Omental fat pad (tissue), 4 donors: ENCODE measurements around the gene NYAP1. TPM values are rescaled to one million over a fixed set of nuclear protein-coding genes. Genes with fewer than 3 reads are reported as not detected.
A peak's percentile ranks its signal among the peaks of the same experiment; 100 is the strongest.
"Not testable (repeated sequence)": the region's sequence is repeated elsewhere in the genome, so short reads cannot be mapped to it uniquely, and the experiment has no call there.

ENCODE experiments used
- ATAC-seq: fragments of 150-250 bp; one replicate; pipeline ENCODE4 v1.9.1; 2016; ENCODE audit warnings: mild to moderate bottlenecking, moderate library complexity; ENCODE audit not compliant: low FRiP score
- DNase-seq: peaks from one replicate; pipeline ENCODE4 v3.0.0-alpha.2; 2019; ENCODE audit warnings: low spot score
- total RNA-seq, 4 donors: library from RNA; depleted of rRNA; stranded (reverse); fragments of >200 nt; gene quantifications; one replicate each; pipeline ENCODE4 v1.1.0, GENCODE V29; 2016
- TF ChIP-seq, protein P1 (sequence below), 3 donors: fragments of 450-650 bp; IDR thresholded peaks; one replicate each; pipeline ENCODE4 v1.5.1; 2016 to 2017; ENCODE audit warnings: antibody characterized with exemption in 3 of 3, mild to moderate bottlenecking in 3 of 3, moderate library complexity in 2 of 3

NYAP1 gene
- total RNA-seq, 4 donors from 2014 or later: 0.63 to 3.6 (median 2.1) TPM

DNA sequence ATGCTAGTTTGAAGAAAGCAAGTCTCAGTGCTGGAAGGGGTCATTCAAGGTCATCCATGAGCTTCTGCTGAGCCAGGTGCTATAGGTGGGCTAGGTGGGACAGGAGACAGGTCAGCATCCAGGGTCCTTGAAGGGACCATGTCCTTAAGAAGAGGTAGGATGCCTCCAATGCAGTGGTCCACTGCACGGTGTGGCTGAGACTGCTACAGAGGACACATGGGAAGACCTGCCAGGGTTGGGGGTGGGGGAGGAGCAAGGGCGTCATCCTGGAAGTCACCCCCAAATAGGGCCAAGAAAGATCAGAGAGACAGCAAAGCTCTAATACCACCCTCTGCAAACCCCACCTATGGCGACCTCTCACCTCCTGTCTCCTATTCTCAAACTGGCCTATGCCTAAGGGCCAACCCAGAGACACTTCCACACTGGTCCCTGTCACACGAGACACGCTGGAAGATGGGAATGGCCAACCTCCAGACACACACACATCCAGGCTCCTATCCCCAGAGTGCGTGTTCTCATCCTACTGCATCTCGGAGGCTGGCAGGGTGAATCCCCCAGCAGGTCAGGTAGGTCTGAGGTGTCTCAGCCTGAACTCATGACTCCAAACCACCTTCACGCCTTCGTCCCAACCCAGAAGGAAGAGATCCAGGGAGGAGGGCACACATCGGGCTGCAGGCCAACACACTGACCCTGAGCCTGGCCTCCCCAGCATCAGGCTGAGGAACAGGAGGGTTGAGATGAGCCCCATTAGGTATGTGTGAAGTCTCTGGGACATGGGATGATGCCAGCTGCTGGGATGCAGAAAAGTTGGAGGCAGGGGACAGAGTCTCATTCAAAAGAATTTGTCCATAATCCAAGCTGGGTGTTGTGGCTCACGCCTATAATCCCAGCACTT is 41.8 kb upstream of the NYAP1 start:
- TF ChIP-seq, protein P1, sequence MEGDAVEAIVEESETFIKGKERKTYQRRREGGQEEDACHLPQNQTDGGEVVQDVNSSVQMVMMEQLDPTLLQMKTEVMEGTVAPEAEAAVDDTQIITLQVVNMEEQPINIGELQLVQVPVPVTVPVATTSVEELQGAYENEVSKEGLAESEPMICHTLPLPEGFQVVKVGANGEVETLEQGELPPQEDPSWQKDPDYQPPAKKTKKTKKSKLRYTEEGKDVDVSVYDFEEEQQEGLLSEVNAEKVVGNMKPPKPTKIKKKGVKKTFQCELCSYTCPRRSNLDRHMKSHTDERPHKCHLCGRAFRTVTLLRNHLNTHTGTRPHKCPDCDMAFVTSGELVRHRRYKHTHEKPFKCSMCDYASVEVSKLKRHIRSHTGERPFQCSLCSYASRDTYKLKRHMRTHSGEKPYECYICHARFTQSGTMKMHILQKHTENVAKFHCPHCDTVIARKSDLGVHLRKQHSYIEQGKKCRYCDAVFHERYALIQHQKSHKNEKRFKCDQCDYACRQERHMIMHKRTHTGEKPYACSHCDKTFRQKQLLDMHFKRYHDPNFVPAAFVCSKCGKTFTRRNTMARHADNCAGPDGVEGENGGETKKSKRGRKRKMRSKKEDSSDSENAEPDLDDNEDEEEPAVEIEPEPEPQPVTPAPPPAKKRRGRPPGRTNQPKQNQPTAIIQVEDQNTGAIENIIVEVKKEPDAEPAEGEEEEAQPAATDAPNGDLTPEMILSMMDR (IDR thresholded peaks at IDR 0.05): no peak
- ATAC-seq (no peak), DNase-seq (no peak)

DNA sequence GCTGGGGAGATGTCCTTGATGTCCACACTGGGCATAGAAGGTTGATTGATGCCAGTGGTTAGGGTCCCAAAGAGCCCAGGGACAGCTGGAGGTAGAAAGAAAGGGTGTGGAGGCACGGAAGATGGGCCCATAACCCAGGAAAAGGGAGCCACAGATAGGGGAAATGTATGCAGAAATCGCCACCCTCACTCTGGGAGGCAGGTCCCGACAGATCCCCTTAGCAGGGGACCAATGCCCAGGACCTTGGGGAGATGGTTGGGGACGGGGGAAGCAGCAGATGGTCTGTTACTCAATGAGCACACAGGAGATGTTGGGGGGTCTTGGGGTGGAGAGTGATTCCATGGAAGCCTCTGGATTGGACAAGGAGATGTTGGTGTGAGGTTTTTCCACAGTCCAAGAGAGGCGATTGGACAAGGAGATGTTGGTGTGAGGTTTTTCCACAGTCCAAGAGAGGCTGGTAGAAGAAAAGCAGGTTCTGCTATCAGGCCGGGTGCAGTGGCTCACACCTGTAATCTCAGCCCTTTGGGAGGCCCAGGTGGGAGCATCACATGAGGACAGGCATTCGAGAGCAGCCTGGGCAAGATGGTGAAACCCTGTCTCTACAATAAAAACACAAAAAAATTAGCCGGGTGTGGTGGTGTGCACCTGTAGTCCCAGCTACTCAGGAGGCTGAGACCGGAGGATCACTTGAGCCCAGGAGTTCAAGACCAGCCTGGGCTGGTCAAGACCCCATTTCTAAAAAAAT is 40.5 kb upstream of the NYAP1 start:
- no peak for ATAC-seq
- no peak for DNase-seq
- TF ChIP-seq, protein P1 (IDR thresholded peaks at IDR 0.05): no peak

DNA sequence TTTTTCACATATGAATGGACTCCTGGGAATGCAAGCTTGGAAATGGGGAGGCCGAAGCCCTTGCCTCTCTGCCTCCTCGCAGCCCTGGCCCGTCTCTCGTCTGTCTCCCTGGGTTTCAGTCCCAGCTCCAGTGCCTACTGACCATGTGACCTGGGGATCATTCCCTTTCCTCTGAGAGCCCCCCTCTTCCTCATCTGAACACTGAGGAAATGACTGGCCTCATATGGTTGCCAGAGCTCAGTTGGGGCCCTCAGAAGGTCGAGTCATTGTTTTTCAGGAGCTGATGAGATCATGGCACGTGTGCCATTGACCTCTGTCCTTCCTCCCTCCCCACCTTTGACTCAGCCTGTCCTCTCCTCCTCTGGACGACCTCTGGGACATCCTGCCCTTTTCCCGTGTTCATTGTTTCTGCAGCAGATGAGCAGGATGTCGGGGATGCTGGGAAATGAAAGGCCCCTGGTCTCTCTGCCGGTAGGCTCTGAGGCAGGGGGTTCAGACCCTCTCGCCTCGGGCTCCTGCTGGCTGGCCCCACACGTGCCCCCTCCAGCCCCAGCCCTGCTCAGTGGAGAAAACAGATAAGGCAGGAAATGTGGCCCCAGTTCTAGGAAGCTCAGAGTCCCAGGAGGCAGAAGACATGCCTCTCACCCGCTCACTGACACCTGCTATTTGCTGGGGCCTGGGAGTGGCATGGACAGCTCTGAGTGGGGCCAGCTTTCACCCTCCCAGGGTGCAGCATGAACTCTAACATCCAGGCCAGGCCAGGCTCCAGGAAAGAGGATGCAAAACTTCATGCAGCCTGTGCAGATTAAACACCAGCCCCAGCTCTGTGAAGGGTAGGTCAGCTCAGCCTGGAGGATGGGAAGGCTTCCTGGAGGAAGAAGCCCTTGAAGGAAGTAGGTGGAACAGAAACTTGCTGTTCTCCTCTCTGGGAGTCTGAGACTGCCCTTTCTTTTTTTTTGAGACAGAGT is 39.1 kb upstream of the NYAP1 start:
- DNase-seq (no peak), ATAC-seq (peak; percentile 61)
- TF ChIP-seq, protein P1 (IDR thresholded peaks at IDR 0.05): no peak

DNA sequence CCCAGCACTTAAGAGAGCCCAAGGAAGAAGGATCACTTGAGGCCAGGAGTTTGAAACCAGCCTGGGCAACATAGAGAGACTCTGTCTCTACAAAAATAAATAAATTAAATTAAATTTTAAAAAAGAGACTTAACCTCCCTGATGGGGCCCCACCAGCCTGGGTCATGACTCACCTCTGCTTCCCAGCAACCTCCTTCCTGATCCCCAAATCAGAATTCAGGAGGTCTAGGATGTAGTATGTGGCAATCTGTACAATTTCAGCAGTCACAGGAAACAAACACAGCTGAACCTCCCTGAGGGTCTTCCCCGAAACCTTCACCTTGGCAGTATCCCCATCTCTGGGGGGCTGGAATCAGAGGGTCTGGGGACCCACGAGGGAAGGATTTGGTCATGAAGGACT is 37.7 kb upstream of the NYAP1 start:
- TF ChIP-seq, protein P1 (IDR thresholded peaks at IDR 0.05): no peak
- ATAC-seq (no peak), DNase-seq (no peak)

DNA sequence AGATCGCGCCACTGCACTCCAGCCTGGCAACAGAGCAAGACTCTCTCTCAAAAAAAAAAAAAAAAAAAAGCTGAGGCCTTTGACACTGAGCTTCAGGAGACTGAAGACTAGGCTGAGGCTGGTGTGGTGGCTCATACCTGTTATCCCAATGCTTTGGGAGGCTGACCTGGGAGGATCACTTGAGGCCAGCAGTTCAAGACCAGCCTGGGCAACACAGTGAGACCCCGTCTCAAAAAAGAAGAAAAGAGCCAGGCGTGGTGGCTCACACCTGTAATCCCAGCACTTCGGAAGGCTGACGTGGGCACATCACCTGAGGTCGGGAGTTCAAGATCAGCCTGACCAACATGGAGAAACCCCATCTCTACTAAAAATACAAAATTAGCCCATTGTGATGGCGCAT is 36.4 kb upstream of the NYAP1 start:
- not testable (repeated sequence) for DNase-seq

DNA sequence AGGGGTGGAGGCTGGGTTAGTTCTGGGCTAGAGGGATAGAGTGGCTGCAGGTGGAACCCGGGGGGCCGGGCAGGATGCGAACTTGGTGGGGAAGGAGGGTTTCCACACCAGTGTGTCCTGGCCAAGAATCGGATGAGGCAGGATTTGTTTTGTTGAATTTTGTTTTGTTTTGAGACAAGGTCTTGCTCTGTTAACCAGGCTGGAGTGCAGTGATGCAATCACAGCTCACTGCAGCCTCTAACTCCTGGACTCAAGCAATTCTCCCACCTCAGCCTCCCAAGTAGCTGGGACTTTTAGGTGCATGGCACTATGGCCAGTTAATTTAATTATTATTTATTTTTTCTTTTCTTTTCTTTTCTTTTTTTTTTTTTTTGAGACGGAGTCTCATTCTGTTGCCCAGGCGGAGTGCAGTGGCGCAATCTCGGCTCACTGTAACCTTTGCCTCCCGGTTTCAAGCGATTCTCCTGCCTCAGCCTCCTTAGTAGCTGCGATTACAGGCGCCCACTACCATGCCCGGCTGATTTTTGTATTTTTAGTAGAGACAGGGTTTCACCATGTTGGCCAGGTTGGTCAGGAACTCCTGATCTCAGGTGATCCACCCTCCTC is 34.4 kb upstream of the NYAP1 start:
- no peak for ATAC-seq

More for the DNA sequence above, 36.4 kb upstream of the NYAP1 start:
- not testable (repeated sequence) for ATAC-seq

More for the DNA sequence above, 34.4 kb upstream of the NYAP1 start:
- DNase-seq: no peak
- TF ChIP-seq, protein P1 (IDR thresholded peaks at IDR 0.05): no peak
